Fibroblast of lung (primary cell): ENCODE results near the gene SECTM1. TPM values are rescaled to one million over a fixed set of nuclear protein-coding genes. Genes with fewer than 3 reads are reported as not detected.
"Not testable (repeated sequence)": the region's sequence is repeated elsewhere in the genome, so short reads cannot be mapped to it uniquely, and the experiment has no call there.

Experiments used
- DNase-seq, 2 donors: peaks; one replicate each; pipeline versions ENCODE4 v3.0.0 to v3.0.0-alpha.2; 2010; ENCODE audit warnings: low read depth in 2 of 2
- H2AFZ ChIP-seq: 2 replicates; pipeline ENCODE4 v1.5.1; 2012; ENCODE audit warnings: low read length, control low read depth, inconsistent platforms
- H3K27ac ChIP-seq: 2 replicates; pipeline ENCODE4 v1.5.1; 2011; ENCODE audit warnings: low read length, control low read depth; ENCODE audit not compliant: insufficient read depth
- H3K27me3 ChIP-seq: 2 replicates; pipeline ENCODE4 v1.5.1; 2011; ENCODE audit warnings: mild to moderate bottlenecking, low read length; ENCODE audit not compliant: control insufficient read depth, insufficient read depth
- H3K36me3 ChIP-seq: 2 replicates; pipeline ENCODE4 v1.5.1; 2011; ENCODE audit warnings: low read length; ENCODE audit not compliant: control insufficient read depth, insufficient read depth
- H3K4me1 ChIP-seq: 2 replicates; pipeline ENCODE4 v1.5.1; 2011; ENCODE audit warnings: low read length; ENCODE audit not compliant: control insufficient read depth, insufficient read depth; ENCODE audit errors: extremely low read depth
- H3K4me2 ChIP-seq: 2 replicates; pipeline ENCODE4 v1.5.1; 2011; ENCODE audit warnings: low read length, control low read depth; ENCODE audit not compliant: insufficient read depth; ENCODE audit errors: extremely low read depth
- H3K4me3 ChIP-seq, 4 experiments: fragments of 200-600 bp in 1 of 4; sonication (generic) in 1 of 4; replicated peaks in 1 of 4; 2 replicates each; pipeline ENCODE4 v1.5.1; 2011 to 2016; ENCODE audit warnings: low read length in 4 of 4, low read depth in 3 of 4, mild to moderate bottlenecking in 3 of 4, control low read depth in 2 of 4, inconsistent platforms in 1 of 4, mixed read lengths in 1 of 4; ENCODE audit not compliant: insufficient read depth in 1 of 4; ENCODE audit errors: control extremely low read depth in 1 of 4
- H3K79me2 ChIP-seq: 2 replicates; pipeline ENCODE4 v1.5.1; 2012; ENCODE audit warnings: mild to moderate bottlenecking, low read length, inconsistent platforms; ENCODE audit not compliant: control insufficient read depth, insufficient read depth
- H3K9ac ChIP-seq: 2 replicates; pipeline ENCODE4 v1.5.1; 2011; ENCODE audit warnings: mild to moderate bottlenecking, low read length, control low read depth; ENCODE audit not compliant: insufficient read depth
- H3K9me3 ChIP-seq: 2 replicates; pipeline ENCODE4 v1.5.1; 2012; ENCODE audit warnings: low read depth, low read length; ENCODE audit not compliant: control insufficient read depth, insufficient read depth
- H4K20me1 ChIP-seq: 2 replicates; pipeline ENCODE4 v1.5.1; 2011; ENCODE audit warnings: low read length; ENCODE audit not compliant: control insufficient read depth, insufficient read depth; ENCODE audit errors: extremely low read depth
- EZH2 ChIP-seq: IDR thresholded peaks from 2 replicates; pipeline ENCODE4 v1.5.1; 2012; ENCODE audit warnings: low read length, control low read depth, mild to moderate bottlenecking; ENCODE audit errors: missing control alignments
- polyA plus RNA-seq, 2 donors: library from polyadenylated mRNA; depleted of rRNA in 1 of 2; stranded (reverse) in 1 of 2; unstranded in 1 of 2; fragments of >200 nt; gene quantifications; 2 replicates each; pipeline ENCODE4 v1.2.1, GENCODE V29; 2011 to 2012; ENCODE audit warnings: missing spikeins in 1 of 2
- total RNA-seq: library from RNA; depleted of rRNA; stranded (reverse); fragments of >200 nt; gene quantifications from 2 replicates; pipeline ENCODE4 v1.2.1, GENCODE V29; 2014
- TF ChIP-seq, protein P1 (sequence below), 2 donors: IDR thresholded peaks in 1 of 2; conservative IDR thresholded peaks in 1 of 2; 1 replicate in 1 of 2; 2 replicates in 1 of 2; pipeline ENCODE4 v1.5.1; 2011 to 2012; ENCODE audit warnings: low read length in 2 of 2, control low read depth in 1 of 2, inconsistent platforms in 1 of 2, low read depth in 1 of 2, mild to moderate bottlenecking in 1 of 2

Gene SECTM1
- total and polyA plus RNA-seq, 2 donors (not counting 1 experiment from before 2014, with no cell fraction given) = 17.3 to 17.5 TPM

DNA sequence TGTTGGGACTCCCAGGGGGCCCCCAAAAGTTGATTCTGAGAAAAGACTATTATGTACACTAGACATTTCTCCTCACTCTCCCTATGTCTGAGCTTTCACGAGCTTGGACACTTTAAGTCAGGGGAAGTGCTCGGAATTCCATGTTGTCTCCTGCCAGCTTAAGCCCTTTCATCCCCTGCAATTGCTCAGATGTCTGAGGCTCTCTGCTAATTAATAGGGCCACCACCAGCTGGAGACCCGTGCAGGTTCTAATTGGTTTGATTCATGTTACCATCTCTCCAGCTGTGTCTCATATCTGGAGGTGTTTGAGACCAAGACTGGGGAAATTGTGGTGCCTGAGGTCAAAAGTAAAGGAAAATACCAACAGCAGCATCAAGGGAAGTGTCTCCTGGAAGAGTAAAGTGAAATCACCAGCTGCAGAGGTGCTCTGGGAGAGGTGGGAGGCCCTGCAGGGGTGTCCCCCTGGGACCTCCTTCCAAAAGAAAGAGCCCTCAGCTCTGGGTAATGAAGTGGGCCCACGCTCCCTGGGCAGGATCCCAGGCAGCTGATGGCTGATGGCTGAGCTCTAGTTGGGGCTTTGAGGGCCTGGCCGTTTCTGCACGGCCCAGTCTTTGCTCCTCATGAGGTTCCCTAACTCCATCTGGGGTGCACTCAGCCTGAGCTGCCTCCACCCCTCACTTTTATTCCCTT is 32.2 kb upstream of the SECTM1 start:
- no peak overlapping the region for H3K9ac ChIP-seq
- H3K27me3 ChIP-seq = peaks cover 11% of the 10 kb centered on the region
- H3K9me3 ChIP-seq = no peaks in the 10 kb centered on the region
- no peak overlapping the region for H3K27ac ChIP-seq
- H3K4me3 ChIP-seq = no peak overlapping the region
- H4K20me1 ChIP-seq = no peaks in the 10 kb centered on the region
- H3K36me3 ChIP-seq = no peaks in the 10 kb centered on the region
- no peak overlapping the region for H2AFZ ChIP-seq
- H3K79me2 ChIP-seq = no peaks in the 10 kb centered on the region
- DNase-seq = no peak
- no peak overlapping the region for H3K4me2 ChIP-seq
- H3K4me1 ChIP-seq = no peaks in the 10 kb centered on the region
- TF ChIP-seq EZH2 = no peak
- TF ChIP-seq, protein P1, sequence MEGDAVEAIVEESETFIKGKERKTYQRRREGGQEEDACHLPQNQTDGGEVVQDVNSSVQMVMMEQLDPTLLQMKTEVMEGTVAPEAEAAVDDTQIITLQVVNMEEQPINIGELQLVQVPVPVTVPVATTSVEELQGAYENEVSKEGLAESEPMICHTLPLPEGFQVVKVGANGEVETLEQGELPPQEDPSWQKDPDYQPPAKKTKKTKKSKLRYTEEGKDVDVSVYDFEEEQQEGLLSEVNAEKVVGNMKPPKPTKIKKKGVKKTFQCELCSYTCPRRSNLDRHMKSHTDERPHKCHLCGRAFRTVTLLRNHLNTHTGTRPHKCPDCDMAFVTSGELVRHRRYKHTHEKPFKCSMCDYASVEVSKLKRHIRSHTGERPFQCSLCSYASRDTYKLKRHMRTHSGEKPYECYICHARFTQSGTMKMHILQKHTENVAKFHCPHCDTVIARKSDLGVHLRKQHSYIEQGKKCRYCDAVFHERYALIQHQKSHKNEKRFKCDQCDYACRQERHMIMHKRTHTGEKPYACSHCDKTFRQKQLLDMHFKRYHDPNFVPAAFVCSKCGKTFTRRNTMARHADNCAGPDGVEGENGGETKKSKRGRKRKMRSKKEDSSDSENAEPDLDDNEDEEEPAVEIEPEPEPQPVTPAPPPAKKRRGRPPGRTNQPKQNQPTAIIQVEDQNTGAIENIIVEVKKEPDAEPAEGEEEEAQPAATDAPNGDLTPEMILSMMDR (conservative IDR thresholded peaks at IDR 0.05 in 1 of 2, IDR thresholded peaks at IDR 0.05 in 1 of 2; ENCODE audit: low read depth in 1 of 2, low read length in 2 of 2) = no peak

DNA sequence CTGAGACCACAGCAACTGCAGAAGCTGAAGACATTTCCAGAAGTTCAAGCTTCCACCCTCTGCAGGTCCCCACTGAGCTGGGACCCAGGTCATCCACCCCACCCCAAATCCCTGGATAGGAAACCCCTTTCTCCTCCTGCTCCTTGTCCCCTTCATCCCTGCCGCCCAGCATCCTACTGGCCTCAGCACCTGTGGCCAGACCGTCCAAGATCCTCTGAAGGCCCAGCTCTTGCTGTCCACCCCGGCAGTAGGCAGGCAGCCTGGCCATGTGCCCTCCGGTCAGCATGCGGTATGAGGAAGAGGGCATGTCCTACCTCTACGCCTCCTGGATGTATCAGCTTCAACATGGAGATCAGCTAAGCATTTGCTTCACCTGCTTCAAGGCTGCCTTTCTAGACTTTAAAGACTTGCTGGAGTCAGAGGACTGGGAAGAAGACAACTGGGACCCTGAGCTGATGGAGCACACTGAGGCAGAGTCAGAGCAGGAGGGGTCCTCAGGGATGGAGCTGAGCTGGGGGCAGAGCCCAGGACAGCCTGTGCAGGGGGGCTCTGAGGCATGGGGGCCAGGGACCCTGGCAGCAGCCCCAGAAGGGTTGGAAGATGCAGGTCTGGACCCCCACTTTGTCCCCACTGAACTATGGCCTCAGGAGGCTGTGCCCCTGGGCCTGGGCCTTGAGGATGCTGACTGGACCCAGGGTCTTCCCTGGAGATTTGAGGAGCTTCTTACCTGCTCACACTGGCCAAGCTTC is 28.5 kb upstream of the SECTM1 start:
- Histone ChIP-seq H3K4me3 (no peak overlapping the region), H4K20me1 (no peaks in the 10 kb centered on the region), H2AFZ (no peak overlapping the region), H3K79me2 (no peaks in the 10 kb centered on the region), H3K4me1 (no peaks in the 10 kb centered on the region), H3K36me3 (no peaks in the 10 kb centered on the region), H3K27me3 (peaks cover 12% of the 10 kb centered on the region), H3K4me2 (no peak overlapping the region), H3K9ac (no peak overlapping the region), H3K9me3 (no peaks in the 10 kb centered on the region), H3K27ac (no peak overlapping the region)
- TF ChIP-seq, protein P1 (conservative IDR thresholded peaks at IDR 0.05 in 1 of 2, IDR thresholded peaks at IDR 0.05 in 1 of 2; ENCODE audit: low read depth in 1 of 2, low read length in 2 of 2) = no peak
- TF ChIP-seq EZH2 = no peak
- no peak for DNase-seq

DNA sequence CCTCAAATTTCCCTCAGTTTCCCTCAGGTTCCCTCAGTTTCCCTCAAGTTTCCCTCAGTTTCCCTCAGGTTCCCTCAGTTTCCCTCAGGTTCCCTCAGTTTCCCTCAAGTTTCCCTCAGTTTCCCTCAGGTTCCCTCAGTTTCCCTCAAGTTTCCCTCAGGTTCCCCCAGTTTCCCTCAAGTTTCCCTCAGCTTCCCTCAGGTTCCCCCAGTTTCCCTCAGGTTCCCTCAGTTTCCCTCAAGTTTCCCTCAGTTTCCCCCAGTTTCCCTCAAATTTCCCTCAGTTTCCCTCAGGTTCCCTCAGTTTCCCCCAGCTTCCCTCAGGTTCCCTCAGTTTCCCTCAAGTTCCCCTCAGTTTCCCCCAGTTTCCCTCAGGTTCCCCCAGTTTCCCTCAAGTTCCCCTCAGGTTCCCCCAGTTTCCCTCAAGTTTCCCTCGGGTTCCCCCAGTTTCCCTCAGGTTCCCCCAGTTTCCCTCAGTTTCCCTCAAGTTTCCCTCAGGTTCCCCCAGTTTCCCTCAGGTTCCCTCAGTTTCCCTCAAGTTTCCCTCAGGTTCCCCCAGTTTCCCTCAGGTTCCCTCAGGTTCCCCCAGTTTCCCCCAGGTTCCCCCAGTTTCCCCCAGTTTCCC is 26.0 kb upstream of the SECTM1 start:
- not testable (repeated sequence) for H3K79me2 ChIP-seq, H4K20me1 ChIP-seq, H3K36me3 ChIP-seq, H2AFZ ChIP-seq, H3K27ac ChIP-seq, H3K4me3 ChIP-seq, H3K4me2 ChIP-seq, H3K4me1 ChIP-seq, H3K9me3 ChIP-seq, H3K9ac ChIP-seq, DNase-seq
- peaks cover 16% of the 10 kb centered on the region for H3K27me3 ChIP-seq
